Measurements from ENCODE around the gene TRPM3.

- TF ChIP-seq CTCF (conservative IDR thresholded peaks at IDR 0.05), result no peak
- no peak for TF ChIP-seq EZH2 (IDR thresholded peaks at IDR 0.05; ENCODE audit: low read depth)
These were observed 140.1 kb downstream of the TRPM3 start for GRCh38 chr9:70981312-70981711.
